ENCODE results near the gene ZDHHC24.

DNA sequence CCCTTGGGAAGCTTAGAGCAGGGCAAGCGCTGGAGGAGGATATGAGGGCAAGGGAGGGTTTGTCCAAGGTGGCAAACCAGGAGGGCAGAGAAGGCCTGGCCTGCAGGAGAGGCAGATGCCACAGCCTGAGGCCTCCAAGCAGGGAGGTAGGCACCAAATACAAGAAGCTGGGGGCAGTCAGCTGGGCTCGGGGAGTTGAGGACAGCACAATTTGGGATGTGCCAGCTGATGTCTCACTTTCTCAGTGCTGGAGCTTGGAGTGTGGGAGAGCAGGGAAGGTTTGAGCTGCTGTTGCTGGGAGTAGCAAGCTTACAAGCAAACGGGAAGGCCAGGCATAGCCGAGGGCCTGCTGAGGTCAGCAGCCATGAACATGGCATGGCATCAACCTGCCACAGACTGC is 4.0 kb downstream of the ZDHHC24 start:
- TF ChIP-seq, protein P1, sequence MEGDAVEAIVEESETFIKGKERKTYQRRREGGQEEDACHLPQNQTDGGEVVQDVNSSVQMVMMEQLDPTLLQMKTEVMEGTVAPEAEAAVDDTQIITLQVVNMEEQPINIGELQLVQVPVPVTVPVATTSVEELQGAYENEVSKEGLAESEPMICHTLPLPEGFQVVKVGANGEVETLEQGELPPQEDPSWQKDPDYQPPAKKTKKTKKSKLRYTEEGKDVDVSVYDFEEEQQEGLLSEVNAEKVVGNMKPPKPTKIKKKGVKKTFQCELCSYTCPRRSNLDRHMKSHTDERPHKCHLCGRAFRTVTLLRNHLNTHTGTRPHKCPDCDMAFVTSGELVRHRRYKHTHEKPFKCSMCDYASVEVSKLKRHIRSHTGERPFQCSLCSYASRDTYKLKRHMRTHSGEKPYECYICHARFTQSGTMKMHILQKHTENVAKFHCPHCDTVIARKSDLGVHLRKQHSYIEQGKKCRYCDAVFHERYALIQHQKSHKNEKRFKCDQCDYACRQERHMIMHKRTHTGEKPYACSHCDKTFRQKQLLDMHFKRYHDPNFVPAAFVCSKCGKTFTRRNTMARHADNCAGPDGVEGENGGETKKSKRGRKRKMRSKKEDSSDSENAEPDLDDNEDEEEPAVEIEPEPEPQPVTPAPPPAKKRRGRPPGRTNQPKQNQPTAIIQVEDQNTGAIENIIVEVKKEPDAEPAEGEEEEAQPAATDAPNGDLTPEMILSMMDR (IDR thresholded peaks at IDR 0.05; ENCODE audit: low read length) = no peak
- TF ChIP-seq EZH2 (optimal IDR thresholded peaks at IDR 0.05; ENCODE audit: low read depth, low read length) = no peak
- TF ChIP-seq EZH2phosphoT487 (IDR thresholded peaks at IDR 0.05; ENCODE audit: low read length) = no peak
